Natural killer cell treated with Interleukin-12 subunit alpha and Interleukin-12 subunit beta and Interleukin-15 and Interleukin-18, amount 100 ng/mL, for 72 hours (primary cell): ENCODE results near the gene UBE3B. TPM values are rescaled to one million over a fixed set of nuclear protein-coding genes. Genes with fewer than 3 reads are reported as not detected.
"Not testable (repeated sequence)": the region's sequence is repeated elsewhere in the genome, so short reads cannot be mapped to it uniquely, and the experiment has no call there.

Experiments used
- ATAC-seq, 2 donors: fragments of 150-1000 bp; cut with Tn5 transposase in 1 of 2; sonication (Bioruptor Pico), chemical (Tn5 transposase) in 1 of 2; 2 replicates each; pipeline ENCODE4 v1.10.0; 2021
- DNase-seq: peaks from one replicate; pipeline ENCODE4 v3.0.0; 2022; ENCODE audit warnings: low spot score
- H3K27ac Mint-ChIP-seq, 2 donors: 1 replicate in 1 of 2; 2 replicates in 1 of 2; pipeline ENCODE4 v1.8.0; 2022; ENCODE audit warnings: mixed read lengths in 2 of 2, mild to moderate bottlenecking in 1 of 2, moderate library complexity in 1 of 2
- H3K27me3 Mint-ChIP-seq, 2 donors: 1 replicate in 1 of 2; 2 replicates in 1 of 2; pipeline ENCODE4 v1.8.0; 2022; ENCODE audit warnings: mixed read lengths in 2 of 2
- H3K36me3 Mint-ChIP-seq: one replicate; pipeline ENCODE4 v1.8.0; 2022; ENCODE audit warnings: mixed read lengths
- H3K4me1 Mint-ChIP-seq, 2 donors: 1 replicate in 1 of 2; 2 replicates in 1 of 2; pipeline ENCODE4 v1.8.0; 2022; ENCODE audit warnings: low read depth in 2 of 2, mixed read lengths in 2 of 2, mild to moderate bottlenecking in 1 of 2
- H3K4me3 Mint-ChIP-seq: one replicate; pipeline ENCODE4 v1.8.0; 2022; ENCODE audit warnings: mixed read lengths
- H3K9me3 Mint-ChIP-seq: 2 replicates; pipeline ENCODE4 v1.8.0; 2022; ENCODE audit warnings: mixed read lengths
- total RNA-seq, 2 donors: library from RNA; stranded (reverse); gene quantifications; one replicate each; pipeline ENCODE4 v1.2.3, GENCODE V29; 2022

Gene UBE3B
- total RNA-seq, 2 donors from 2014 or later, result 38.9 to 39.2 TPM

GRCh38 chr12:109473006-109473405 is 4.4 kb upstream of the UBE3B start:
- Mint-ChIP-seq H3K36me3 (no peaks in the 10 kb centered on the region), H3K9me3 (no peaks in the 10 kb centered on the region), H3K27ac (no peak overlapping the region), H3K27me3 (no peaks in the 10 kb centered on the region), H3K4me3 (no peak overlapping the region), H3K4me1 (peaks cover 45 to 53% of the 10 kb centered on the region in 2 donors)
- DNase-seq, result no peak
- ATAC-seq, result no peak

- not testable (repeated sequence) for ATAC-seq, H3K27me3 Mint-ChIP-seq, DNase-seq, H3K27ac Mint-ChIP-seq, H3K9me3 Mint-ChIP-seq, H3K36me3 Mint-ChIP-seq, H3K4me3 Mint-ChIP-seq
- H3K4me1 Mint-ChIP-seq, result peaks cover 49 to 51% of the 10 kb centered on the region in 2 donors
These were observed 3.7 kb upstream of the UBE3B start for GRCh38 chr12:109473526-109474270.

- no peaks in the 10 kb centered on the region for H3K36me3 Mint-ChIP-seq
- DNase-seq, result no peak
These were observed 2.3 kb upstream of the UBE3B start for GRCh38 chr12:109475121-109475520.

GRCh38 chr12:109475993-109476806 is 1.2 kb upstream of the UBE3B start:
- H3K36me3 Mint-ChIP-seq, result no peaks in the 10 kb centered on the region
- H3K4me1 Mint-ChIP-seq, result peaks cover 37 to 41% of the 10 kb centered on the region in 2 donors
- H3K27ac Mint-ChIP-seq, result peak overlapping the region; percentile 99
- H3K27me3 Mint-ChIP-seq, result no peaks in the 10 kb centered on the region
- DNase-seq (no peak), ATAC-seq (no peak)
- H3K9me3 Mint-ChIP-seq, result no peaks in the 10 kb centered on the region
- H3K4me3 Mint-ChIP-seq, result peak overlapping the region; percentile 98

More at GRCh38 chr12:109475121-109475520, 2.3 kb upstream of the UBE3B start:
- Mint-ChIP-seq H3K4me1 (peaks cover 48 to 50% of the 10 kb centered on the region in 2 donors), H3K9me3 (no peaks in the 10 kb centered on the region), H3K27me3 (no peaks in the 10 kb centered on the region), H3K27ac (peak overlapping the region in 1 of 2 donors; percentile 99), H3K4me3 (peak overlapping the region; percentile 98)
- no peak for ATAC-seq

GRCh38 chr12:109476807-109477184 is 638 bp upstream of the UBE3B start:
- no peaks in the 10 kb centered on the region for H3K36me3 Mint-ChIP-seq
- peak overlapping the region; percentile 99 for H3K27ac Mint-ChIP-seq
- DNase-seq, result no peak
- H3K9me3 Mint-ChIP-seq, result no peaks in the 10 kb centered on the region
- H3K4me3 Mint-ChIP-seq, result peak overlapping the region; percentile 98
- H3K27me3 Mint-ChIP-seq, result no peaks in the 10 kb centered on the region
- no peak for ATAC-seq
- H3K4me1 Mint-ChIP-seq, result peaks cover 37 to 41% of the 10 kb centered on the region in 2 donors

GRCh38 chr12:109477963-109478315 is 505 bp downstream of the UBE3B start:
- H3K9me3 Mint-ChIP-seq, result no peaks in the 10 kb centered on the region
- H3K4me3 Mint-ChIP-seq, result peak overlapping the region; percentile 98
- H3K27me3 Mint-ChIP-seq, result no peaks in the 10 kb centered on the region
- peak overlapping the region; percentile 99 for H3K27ac Mint-ChIP-seq
- H3K4me1 Mint-ChIP-seq, result peaks cover 37 to 41% of the 10 kb centered on the region in 2 donors
- H3K36me3 Mint-ChIP-seq, result no peaks in the 10 kb centered on the region
- DNase-seq, result no peak
- ATAC-seq, result no peak

GRCh38 chr12:109479761-109480160 is 2.3 kb downstream of the UBE3B start:
- Mint-ChIP-seq H3K4me1 (peaks cover 31 to 35% of the 10 kb centered on the region in 2 donors), H3K9me3 (no peaks in the 10 kb centered on the region), H3K27me3 (no peaks in the 10 kb centered on the region), H3K4me3 (no peak overlapping the region), H3K27ac (no peak overlapping the region), H3K36me3 (no peaks in the 10 kb centered on the region)
- ATAC-seq, result no peak
- no peak for DNase-seq

- no peak for ATAC-seq
- H3K27ac Mint-ChIP-seq, result no peak overlapping the region
- peaks cover 5% of the 10 kb centered on the region for H3K36me3 Mint-ChIP-seq
- peaks cover 29 to 33% of the 10 kb centered on the region in 2 donors for H3K4me1 Mint-ChIP-seq
- no peaks in the 10 kb centered on the region for H3K9me3 Mint-ChIP-seq
- no peaks in the 10 kb centered on the region for H3K27me3 Mint-ChIP-seq
- H3K4me3 Mint-ChIP-seq, result no peak overlapping the region
- DNase-seq, result no peak
These were observed 2.9 kb downstream of the UBE3B start for GRCh38 chr12:109480356-109480755.

- Mint-ChIP-seq H3K36me3 (peaks cover 5% of the 10 kb centered on the region), H3K27me3 (no peaks in the 10 kb centered on the region), H3K4me1 (peaks cover 17 to 20% of the 10 kb centered on the region in 2 donors), H3K27ac (no peak overlapping the region), H3K9me3 (no peaks in the 10 kb centered on the region), H3K4me3 (no peak overlapping the region)
- no peak for DNase-seq
- ATAC-seq, result no peak
These were observed 4.4 kb downstream of the UBE3B start for GRCh38 chr12:109481863-109482262.

- H3K27ac Mint-ChIP-seq, result no peak overlapping the region
- peaks cover 12 to 16% of the 10 kb centered on the region in 2 donors for H3K4me1 Mint-ChIP-seq
- H3K27me3 Mint-ChIP-seq, result no peaks in the 10 kb centered on the region
- no peaks in the 10 kb centered on the region for H3K9me3 Mint-ChIP-seq
- peaks cover 5% of the 10 kb centered on the region for H3K36me3 Mint-ChIP-seq
- ATAC-seq (no peak), DNase-seq (no peak)
- H3K4me3 Mint-ChIP-seq, result no peak overlapping the region
These were observed 5.1 kb downstream of the UBE3B start for GRCh38 chr12:109482491-109482890.

- ATAC-seq (no peak), DNase-seq (no peak)
- H3K27me3 Mint-ChIP-seq, result no peaks in the 10 kb centered on the region
- H3K4me3 Mint-ChIP-seq, result no peak overlapping the region
- H3K36me3 Mint-ChIP-seq, result peaks cover 5% of the 10 kb centered on the region
- peaks cover 12 to 16% of the 10 kb centered on the region in 2 donors for H3K4me1 Mint-ChIP-seq
- H3K9me3 Mint-ChIP-seq, result no peaks in the 10 kb centered on the region
- no peak overlapping the region for H3K27ac Mint-ChIP-seq
These were observed 5.5 kb downstream of the UBE3B start for GRCh38 chr12:109482894-109483293.

- no peak overlapping the region for H3K4me3 Mint-ChIP-seq
- H3K27me3 Mint-ChIP-seq, result no peaks in the 10 kb centered on the region
- peaks cover 10 to 11% of the 10 kb centered on the region in 2 donors for H3K4me1 Mint-ChIP-seq
- H3K27ac Mint-ChIP-seq, result no peak overlapping the region
- DNase-seq (no peak), ATAC-seq (no peak)
- peaks cover 5% of the 10 kb centered on the region for H3K36me3 Mint-ChIP-seq
- no peaks in the 10 kb centered on the region for H3K9me3 Mint-ChIP-seq
These were observed 5.9 kb downstream of the UBE3B start for GRCh38 chr12:109483346-109483745.

GRCh38 chr12:109485201-109485600 is 7.8 kb downstream of the UBE3B start:
- H3K27ac Mint-ChIP-seq, result no peak overlapping the region
- H3K4me1 Mint-ChIP-seq, result no peaks in the 10 kb centered on the region
- ATAC-seq (no peak), DNase-seq (no peak)
- H3K27me3 Mint-ChIP-seq, result no peaks in the 10 kb centered on the region
- peaks cover 18% of the 10 kb centered on the region for H3K36me3 Mint-ChIP-seq
- no peaks in the 10 kb centered on the region for H3K9me3 Mint-ChIP-seq
- no peak overlapping the region for H3K4me3 Mint-ChIP-seq
